Caco-2 (cell line): ENCODE data around the gene NFAM1. TPM values are rescaled to one million over a fixed set of nuclear protein-coding genes. Genes with fewer than 3 reads are reported as not detected.

Source experiments
- BruUV-seq: library from RNA; stranded (reverse); fragments of 400-500 nt; replicated peaks from 2 replicates; lab custom pipeline; 2021; lab: Mats Ljungman, UMichigan
- CTCF ChIA-PET: fragments of 300-600 bp; sonication (Branson Sonifier 250); formaldehyde crosslinking; loops from one replicate; lab custom pipeline; 2022; ENCODE audit warnings: antibody characterized with exemption; lab: Charles Lee
- POLR2A ChIA-PET: fragments of 300-600 bp; sonication (Branson Sonifier 250); formaldehyde crosslinking; loops from one replicate; lab custom pipeline; 2022; ENCODE audit warnings: antibody characterized with exemption; lab: Charles Lee
- DNase-seq, 2 experiments: peaks; one replicate each; pipeline versions ENCODE4 v3.0.0 to v3.0.0-alpha.2; 2020 to 2022
- H3K27me3 ChIP-seq: replicated peaks from 2 replicates; pipeline ENCODE4 v1.6.0; 2011; ENCODE audit warnings: low read length; ENCODE audit not compliant: control insufficient read depth, insufficient read depth
- H3K36me3 ChIP-seq: 2 replicates; pipeline ENCODE4 v1.5.1; 2011; ENCODE audit warnings: low read length; ENCODE audit not compliant: control insufficient read depth, insufficient read depth
- H3K4me1 ChIP-seq: fragments of 250-450 bp; sonication (Bioruptor Pico); 2 replicates; pipeline ENCODE4 v1.5.1; 2020; ENCODE audit warnings: mild to moderate bottlenecking
- H3K4me3 ChIP-seq: 2 replicates; pipeline ENCODE4 v1.5.1; 2011; ENCODE audit warnings: low read depth, mild to moderate bottlenecking, control low read depth, low read length
- H3K9me3 ChIP-seq: fragments of 250-450 bp; sonication (Bioruptor Pico); 2 replicates; pipeline ENCODE4 v1.5.1; 2020; ENCODE audit warnings: mild to moderate bottlenecking, moderate library complexity
- H3K27ac Mint-ChIP-seq: one replicate; pipeline ENCODE4 v1.8.0; 2022; ENCODE audit warnings: mixed read lengths; ENCODE audit not compliant: unreplicated experiment
- H3K27me3 Mint-ChIP-seq: one replicate; pipeline ENCODE4 v1.8.0; 2022; ENCODE audit warnings: mixed read lengths; ENCODE audit not compliant: insufficient read depth, unreplicated experiment
- H3K36me3 Mint-ChIP-seq: one replicate; pipeline ENCODE4 v1.8.0; 2022; ENCODE audit warnings: mild to moderate bottlenecking, mixed read lengths; ENCODE audit not compliant: insufficient read depth, unreplicated experiment
- H3K4me1 Mint-ChIP-seq: one replicate; pipeline ENCODE4 v1.8.0; 2022; ENCODE audit warnings: low read depth, mixed read lengths; ENCODE audit not compliant: unreplicated experiment
- H3K4me3 Mint-ChIP-seq: one replicate; pipeline ENCODE4 v1.8.0; 2022; ENCODE audit warnings: mild to moderate bottlenecking, moderate library complexity, mixed read lengths; ENCODE audit not compliant: unreplicated experiment
- H3K9me3 Mint-ChIP-seq: one replicate; pipeline ENCODE4 v1.8.0; 2022; ENCODE audit warnings: mixed read lengths; ENCODE audit not compliant: unreplicated experiment
- CTCF ChIP-seq, 2 experiments: fragments of 200-600 bp in 1 of 2; IDR thresholded peaks; 1 replicate in 1 of 2; 2 replicates in 1 of 2; pipeline versions ENCODE4 v1.5.1 to v1.8.0; 2011 to 2022; ENCODE audit warnings: antibody characterized with exemption in 1 of 2, control low read depth in 1 of 2, inconsistent platforms in 1 of 2, low read depth in 1 of 2, low read length in 1 of 2, mild to moderate bottlenecking in 1 of 2, moderate library complexity in 1 of 2; ENCODE audit not compliant: insufficient read depth in 1 of 2, severe bottlenecking in 1 of 2, unreplicated experiment in 1 of 2
- intact Hi-C: fragments of 100-400 bp; cut with micrococcal nuclease; formaldehyde crosslinking; loops from one replicate; pipeline ENCODE4 v1.10.0; 2022; ENCODE audit not compliant: unreplicated experiment
- total RNA-seq: library from RNA; stranded (reverse); gene quantifications from 2 replicates; pipeline ENCODE4 v1.2.3, GENCODE V29; 2022

The NFAM1 gene
- total RNA-seq, 1 experiment from 2014 or later = not detected

- intact Hi-C loops = loop anchor here (1.0 kb wide), 1 partner anchor 353 kb away; no protein-coding TSS in a partner anchor
- Mint-ChIP-seq H3K36me3 (no peaks in the 10 kb centered on the region), H3K27me3 (no peaks in the 10 kb centered on the region), H3K4me3 (peak overlapping the region; percentile 37), H3K27ac (no peak overlapping the region), H3K9me3 (no peaks in the 10 kb centered on the region), H3K4me1 (no peaks in the 10 kb centered on the region)
- peaks cover 6% of the 10 kb centered on the region; the same call in 1 of the 2 replicates for H3K4me1 ChIP-seq
- H3K4me3 ChIP-seq = no peak overlapping the region
- H3K27me3 ChIP-seq = no peaks in the 10 kb centered on the region
- no peaks in the 10 kb centered on the region for H3K36me3 ChIP-seq
- POLR2A ChIA-PET = interaction anchor here (0.6 kb wide), 1 partner anchor 161 kb away, joined by 5 read pairs; no protein-coding TSS in a partner anchor
- CTCF ChIA-PET = interaction anchor here (0.6 to 2.3 kb wide), 12 partner anchors 12 to 498 kb away, joined by 3 to 13 read pairs (median 3); partner anchors contain the start of genes CENPM and NDUFA6
- no TSS peak for BruUV-seq
- no peaks in the 10 kb centered on the region for H3K9me3 ChIP-seq
- peak; percentile 79 to 80 for TF ChIP-seq CTCF (IDR thresholded peaks at IDR 0.05; ENCODE audit: insufficient read depth in 1 of 2, low read depth in 1 of 2, low read length in 1 of 2, severe bottlenecking in 1 of 2, unreplicated experiment in 1 of 2)
- DNase-seq = peak; percentile 70 to 80
Measured at GRCh38 chr22:42444077-42444904, 12.1 kb upstream of the NFAM1 start.

- H3K27me3 Mint-ChIP-seq = no peaks in the 10 kb centered on the region
- H3K9me3 Mint-ChIP-seq = no peaks in the 10 kb centered on the region
- H3K36me3 Mint-ChIP-seq = no peaks in the 10 kb centered on the region
- CTCF ChIA-PET = interaction anchor here (0.6 to 2.3 kb wide), 8 partner anchors 13 to 497 kb away, joined by 3 to 13 read pairs (median 3); partner anchors contain the start of genes CENPM and NDUFA6
- POLR2A ChIA-PET = no interaction called here
- DNase-seq = no peak
- H3K4me1 Mint-ChIP-seq = no peaks in the 10 kb centered on the region
- H3K4me3 Mint-ChIP-seq = peak overlapping the region; percentile 37
- Histone ChIP-seq H3K27me3 (no peaks in the 10 kb centered on the region), H3K9me3 (no peaks in the 10 kb centered on the region), H3K4me1 (peaks cover 6% of the 10 kb centered on the region; the same call in 1 of the 2 replicates), H3K36me3 (no peaks in the 10 kb centered on the region), H3K4me3 (no peak overlapping the region)
- no peak for TF ChIP-seq CTCF (IDR thresholded peaks at IDR 0.05; ENCODE audit: insufficient read depth in 1 of 2, low read depth in 1 of 2, low read length in 1 of 2, severe bottlenecking in 1 of 2, unreplicated experiment in 1 of 2)
- BruUV-seq = no TSS peak
- intact Hi-C loops = loop anchor here (1.0 kb wide), 1 partner anchor 352 kb away; no protein-coding TSS in a partner anchor
- no peak overlapping the region for H3K27ac Mint-ChIP-seq
Measured at GRCh38 chr22:42443240-42444076, 11.3 kb upstream of the NFAM1 start.

- intact Hi-C loops = no loop called here
- Histone ChIP-seq H3K4me1 (peaks cover 6% of the 10 kb centered on the region; the same call in 1 of the 2 replicates), H3K27me3 (no peaks in the 10 kb centered on the region), H3K9me3 (no peaks in the 10 kb centered on the region), H3K4me3 (no peak overlapping the region), H3K36me3 (no peaks in the 10 kb centered on the region)
- CTCF ChIA-PET = no interaction called here
- no peaks in the 10 kb centered on the region for H3K36me3 Mint-ChIP-seq
- H3K27me3 Mint-ChIP-seq = no peaks in the 10 kb centered on the region
- TF ChIP-seq CTCF (IDR thresholded peaks at IDR 0.05; ENCODE audit: insufficient read depth in 1 of 2, low read depth in 1 of 2, low read length in 1 of 2, severe bottlenecking in 1 of 2, unreplicated experiment in 1 of 2) = no peak
- BruUV-seq = no TSS peak
- no peak overlapping the region for H3K27ac Mint-ChIP-seq
- no peak for DNase-seq
- H3K4me3 Mint-ChIP-seq = no peak overlapping the region
- no peaks in the 10 kb centered on the region for H3K4me1 Mint-ChIP-seq
- POLR2A ChIA-PET = no interaction called here
- H3K9me3 Mint-ChIP-seq = no peaks in the 10 kb centered on the region
Measured at GRCh38 chr22:42442748-42443147, 10.5 kb upstream of the NFAM1 start.
